Activated CD8-positive, alpha-beta T cell treated with anti-CD3 and anti-CD28 coated beads, Interleukin-2, amount 10 ng/mL, durations not matched to agents 7 days and 5 days (primary cell): Measurements from ENCODE around the gene RNF225. TPM values are rescaled to one million over a fixed set of nuclear protein-coding genes. Genes with fewer than 3 reads are reported as not detected.
"Not testable (repeated sequence)": the region's sequence is repeated elsewhere in the genome, so short reads cannot be mapped to it uniquely, and the experiment has no call there.

Source experiments
- ATAC-seq: fragments of 150-1000 bp; cut with Tn5 transposase; one replicate; pipeline ENCODE4 v1.10.0; 2021; ENCODE audit warnings: moderate library complexity
- CTCF ChIA-PET: fragments of 350-600 bp; sonication (Branson Sonifier 250); formaldehyde crosslinking; loops from one replicate; lab custom pipeline; 2021; ENCODE audit warnings: antibody characterized with exemption; lab: Charles Lee
- POLR2A ChIA-PET: fragments of 350-600 bp; sonication (Branson Sonifier 250); formaldehyde crosslinking; loops from one replicate; lab custom pipeline; 2021; ENCODE audit warnings: antibody characterized with exemption; lab: Charles Lee
- DNase-seq: peaks from one replicate; pipeline ENCODE4 v3.0.0-alpha.2; 2020
- H3K27ac Mint-ChIP-seq: one replicate; pipeline ENCODE4 v1.8.0; 2021; ENCODE audit warnings: mild to moderate bottlenecking, mixed read lengths
- H3K27me3 Mint-ChIP-seq: one replicate; pipeline ENCODE4 v1.8.0; 2021; ENCODE audit warnings: low read depth, mixed read lengths
- H3K36me3 Mint-ChIP-seq: one replicate; pipeline ENCODE4 v1.8.0; 2021; ENCODE audit warnings: low read depth, mixed read lengths
- H3K4me1 Mint-ChIP-seq: one replicate; pipeline ENCODE4 v1.8.0; 2021; ENCODE audit warnings: low read depth, mixed read lengths
- H3K4me3 Mint-ChIP-seq: one replicate; pipeline ENCODE4 v1.8.0; 2021; ENCODE audit warnings: mild to moderate bottlenecking, mixed read lengths
- H3K9me3 Mint-ChIP-seq: one replicate; pipeline ENCODE4 v1.8.0; 2022; ENCODE audit warnings: mixed read lengths; ENCODE audit not compliant: insufficient read depth
- total RNA-seq, 2 experiments: library from RNA; stranded (reverse); gene quantifications; one replicate each; pipeline ENCODE4 v1.2.3, GENCODE V29; 2021

Gene RNF225
- total RNA-seq, 2 experiments from 2014 or later: 0.84 to 0.99 TPM

DNA sequence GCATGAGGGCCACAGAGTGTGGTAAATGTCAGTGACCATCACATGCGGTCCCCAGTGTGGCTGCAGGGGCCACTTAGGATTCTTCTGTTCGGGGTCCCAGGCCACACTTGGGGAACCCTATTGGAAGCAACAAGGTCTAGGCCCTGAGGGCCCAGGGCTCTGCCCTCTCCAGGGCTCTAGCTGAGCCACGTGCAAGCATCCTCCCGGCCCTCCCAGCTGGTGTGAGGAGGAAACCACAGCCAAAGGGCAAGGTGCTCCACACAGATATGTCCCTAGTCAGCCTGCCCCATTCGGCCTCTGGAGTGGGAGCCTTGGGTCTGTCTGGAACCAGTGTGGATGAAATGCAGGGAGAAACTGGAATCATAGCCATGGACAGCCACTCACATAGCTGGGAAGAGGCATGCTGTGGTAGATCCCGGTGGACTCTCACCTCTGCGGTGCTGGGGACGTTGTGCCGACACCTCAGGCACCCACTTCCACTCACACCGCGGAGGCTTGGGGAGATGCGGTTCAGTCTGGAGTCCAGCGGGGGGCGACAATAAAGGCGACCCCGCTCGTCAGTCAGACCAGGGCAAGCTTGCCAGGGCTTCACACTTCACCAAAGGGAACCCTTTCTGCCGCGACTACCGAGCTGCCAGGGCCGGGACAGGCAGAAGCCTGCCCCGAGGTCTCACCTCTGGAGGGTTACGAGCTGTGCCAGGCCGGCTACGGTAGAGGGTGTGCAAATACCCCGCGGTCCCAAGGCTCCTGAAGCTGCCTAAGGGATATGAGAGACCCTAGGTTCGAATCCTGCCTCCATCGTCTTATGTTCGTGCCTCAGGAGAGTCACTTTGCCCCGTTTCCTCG is 28.6 kb upstream of the RNF225 start:
- Mint-ChIP-seq H3K9me3 (no peaks in the 10 kb centered on the region), H3K27ac (no peak overlapping the region), H3K4me3 (no peak overlapping the region), H3K4me1 (peaks cover 15% of the 10 kb centered on the region), H3K27me3 (no peaks in the 10 kb centered on the region), H3K36me3 (peaks cover 2% of the 10 kb centered on the region)
- POLR2A ChIA-PET: interaction anchor here (0.7 kb wide), 1 partner anchor 11 kb away, joined by 3 read pairs; no protein-coding TSS in a partner anchor
- CTCF ChIA-PET: no interaction called here
- no peak for DNase-seq
- ATAC-seq: no peak

DNA sequence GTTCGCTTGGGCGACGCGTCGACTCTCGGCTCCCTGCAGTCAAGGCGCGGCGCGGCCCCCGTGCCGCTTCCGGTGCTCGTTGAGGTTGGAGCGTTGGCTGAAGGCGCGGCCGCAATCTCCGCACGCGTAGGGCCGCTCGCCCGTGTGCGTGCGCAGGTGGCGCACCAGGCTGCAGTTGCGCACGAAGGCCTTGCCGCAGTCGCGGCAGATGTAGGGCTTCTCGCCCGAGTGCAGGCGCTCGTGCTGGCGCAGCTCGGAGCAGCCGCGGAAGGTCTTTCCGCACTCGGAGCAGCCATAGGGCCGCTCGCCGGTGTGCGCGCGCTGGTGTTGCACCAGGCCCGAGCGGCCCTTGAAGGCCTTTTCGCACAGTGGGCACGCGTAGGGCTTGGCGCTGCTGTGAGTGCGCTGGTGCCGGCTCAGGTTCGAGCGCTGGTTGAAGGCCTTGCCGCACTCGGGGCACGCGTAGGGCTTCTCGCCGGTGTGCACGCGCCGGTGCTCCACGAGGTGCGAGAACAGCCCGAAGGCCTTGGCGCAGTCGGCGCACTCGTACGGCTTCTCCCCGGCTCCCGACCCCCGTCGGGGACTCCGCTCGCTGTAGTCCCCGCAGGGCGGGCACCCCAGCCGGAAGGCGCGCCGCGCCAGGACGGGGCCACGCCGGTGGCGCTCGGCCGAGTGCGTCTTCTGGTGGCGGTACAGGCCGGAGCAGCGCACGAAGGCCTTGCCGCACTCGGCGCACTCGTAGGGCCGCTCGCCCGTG is 27.6 kb upstream of the RNF225 start:
- ChIA-PET POLR2A (no interaction called here), CTCF (no interaction called here)
- H3K27ac Mint-ChIP-seq: no peak overlapping the region
- DNase-seq: no peak
- H3K9me3 Mint-ChIP-seq: no peaks in the 10 kb centered on the region
- no peak overlapping the region for H3K4me3 Mint-ChIP-seq
- H3K36me3 Mint-ChIP-seq: no peaks in the 10 kb centered on the region
- H3K4me1 Mint-ChIP-seq: peaks cover 7% of the 10 kb centered on the region
- H3K27me3 Mint-ChIP-seq: no peaks in the 10 kb centered on the region
- ATAC-seq: no peak

DNA sequence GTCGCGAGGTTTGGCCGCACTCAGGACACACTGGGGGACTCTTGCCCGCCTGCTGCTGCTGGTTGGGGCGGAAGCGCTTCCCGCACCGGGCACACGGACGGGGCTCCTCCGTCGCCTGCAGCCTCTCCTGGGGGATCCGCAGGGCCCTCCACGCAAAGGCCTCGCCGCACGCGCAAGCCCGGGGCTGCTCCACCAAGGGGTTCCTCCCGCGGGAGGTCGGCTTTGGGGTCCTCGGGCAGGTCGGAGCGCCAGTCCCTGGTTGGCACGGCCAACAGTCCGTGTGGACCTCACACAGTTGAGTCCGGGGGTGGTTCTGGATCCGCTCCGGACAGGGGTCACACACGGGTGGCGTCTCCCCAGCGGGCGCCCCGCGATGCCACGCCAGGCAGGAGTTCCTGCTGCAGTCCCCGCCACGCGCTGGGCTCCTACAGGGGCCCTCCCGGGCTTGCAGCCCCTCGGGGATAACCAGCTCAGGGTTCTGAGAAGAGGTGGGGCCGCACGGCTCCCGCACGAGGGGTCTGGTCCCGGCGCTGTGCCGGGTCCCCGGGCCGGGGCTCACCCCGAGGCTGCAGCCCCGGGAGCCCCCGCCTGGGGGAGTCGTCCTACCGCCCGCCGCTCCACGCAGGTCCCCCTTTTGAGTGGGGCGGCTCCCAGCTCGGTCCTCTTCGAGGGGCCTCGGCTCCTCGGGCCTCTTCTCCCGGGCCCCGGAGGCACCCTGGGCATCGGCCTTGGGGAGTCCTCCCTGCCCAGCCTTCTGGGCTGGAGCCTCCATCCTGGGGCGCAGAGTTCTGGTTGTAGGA is 26.7 kb upstream of the RNF225 start:
- DNase-seq (no peak), ATAC-seq (no peak)
- ChIA-PET CTCF (no interaction called here), POLR2A (no interaction called here)
- Mint-ChIP-seq H3K9me3 (no peaks in the 10 kb centered on the region), H3K27me3 (no peaks in the 10 kb centered on the region), H3K27ac (no peak overlapping the region), H3K4me3 (no peak overlapping the region), H3K4me1 (peaks cover 4% of the 10 kb centered on the region), H3K36me3 (no peaks in the 10 kb centered on the region)

DNA sequence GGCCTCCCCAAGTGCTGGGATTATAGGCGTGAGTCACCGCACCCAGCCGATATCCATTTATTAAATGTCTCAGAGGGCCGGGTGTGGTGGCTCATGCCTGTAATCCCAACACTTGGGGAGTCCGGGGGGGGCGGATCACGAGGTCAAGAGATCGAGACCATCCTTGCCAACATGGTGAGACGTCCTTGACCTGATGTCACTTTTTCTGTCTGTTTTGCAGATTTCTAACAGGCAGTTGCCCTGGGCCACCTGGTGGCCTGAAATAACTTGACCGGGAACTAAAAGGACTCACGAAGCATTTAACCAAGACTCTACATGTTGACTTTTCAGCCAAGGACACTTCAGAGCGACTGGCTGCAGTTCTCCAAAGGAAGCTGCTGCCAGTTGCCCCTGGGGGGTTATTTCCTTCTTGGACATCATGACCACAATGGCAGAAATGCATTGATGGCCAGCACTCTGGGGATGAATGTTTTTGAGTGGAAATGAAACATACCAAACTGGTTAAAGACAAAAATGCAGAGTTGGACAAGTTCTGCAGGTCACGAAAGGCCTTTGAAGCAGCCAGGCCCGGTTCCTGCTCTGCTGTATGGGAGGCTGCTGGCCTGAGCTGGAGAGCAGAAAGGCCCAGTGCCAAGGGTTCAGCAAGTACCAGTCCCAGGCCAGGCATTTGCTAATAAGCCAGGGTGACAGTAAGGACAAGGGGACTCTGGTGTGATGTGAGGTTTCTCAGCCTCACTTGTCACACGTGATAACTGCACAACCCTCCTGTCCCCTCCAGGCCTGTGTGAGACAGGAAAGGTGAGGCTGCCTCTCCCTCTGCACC is 22.9 kb upstream of the RNF225 start:
- CTCF ChIA-PET: interaction anchor here (0.7 kb wide), 1 partner anchor 7 kb away, joined by 3 read pairs; no protein-coding TSS in a partner anchor
- Mint-ChIP-seq H3K36me3 (no peaks in the 10 kb centered on the region), H3K4me3 (no peak overlapping the region), H3K9me3 (no peaks in the 10 kb centered on the region), H3K4me1 (no peaks in the 10 kb centered on the region), H3K27ac (no peak overlapping the region), H3K27me3 (no peaks in the 10 kb centered on the region)
- POLR2A ChIA-PET: interaction anchor here (1.2 kb wide), 1 partner anchor 10 kb away, joined by 3 read pairs; the partner anchor contains the start of gene ZNF497
- DNase-seq: no peak
- no peak for ATAC-seq

DNA sequence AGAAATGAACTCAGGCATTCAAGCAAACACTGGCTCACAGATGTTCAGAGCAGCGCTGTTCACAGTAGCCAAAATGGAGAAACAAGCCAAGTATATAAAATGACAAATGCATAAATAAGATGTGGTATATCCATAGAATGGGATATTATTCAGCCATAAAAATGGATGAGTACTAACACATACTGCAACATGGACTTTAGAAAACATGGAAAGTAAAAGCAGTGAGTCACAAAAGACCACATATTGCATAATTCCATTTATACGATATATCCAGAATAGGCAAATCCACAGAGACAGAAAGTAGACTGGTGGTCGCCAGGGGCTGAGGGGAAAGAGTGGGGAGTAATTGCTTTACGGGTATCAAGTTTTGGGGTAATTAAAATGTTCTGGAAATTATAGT is 21.3 kb upstream of the RNF225 start:
- no peak for ATAC-seq
- ChIA-PET CTCF (no interaction called here), POLR2A (interaction anchor here (0.7 to 1.2 kb wide), 2 partner anchors 11 to 18 kb away, joined by 3 read pairs; partner anchors contain the start of gene ZNF497)
- Mint-ChIP-seq H3K27me3 (no peaks in the 10 kb centered on the region), H3K4me1 (no peaks in the 10 kb centered on the region), H3K27ac (no peak overlapping the region), H3K4me3 (no peak overlapping the region), H3K36me3 (no peaks in the 10 kb centered on the region), H3K9me3 (no peaks in the 10 kb centered on the region)
- no peak for DNase-seq

DNA sequence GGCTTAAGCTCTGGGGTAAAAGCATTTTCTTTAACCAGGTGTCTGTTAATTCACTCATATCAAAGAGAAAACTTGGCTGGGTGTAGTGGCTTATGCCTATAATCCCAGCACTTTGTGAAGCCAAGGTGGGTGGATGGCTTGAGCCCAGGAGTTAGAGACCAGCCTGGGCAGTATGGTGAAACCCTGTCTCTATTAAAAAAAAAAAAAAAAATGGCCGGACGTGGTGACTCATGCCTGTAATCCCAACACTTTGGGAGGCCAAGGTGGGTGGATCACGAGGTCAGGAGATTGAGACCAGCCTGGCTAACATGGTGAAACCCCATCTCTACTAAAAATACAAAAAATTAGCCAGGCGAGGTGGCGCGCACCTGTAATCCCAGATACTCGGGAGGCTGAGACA is 18.7 kb upstream of the RNF225 start:
- CTCF ChIA-PET, H3K4me3 Mint-ChIP-seq, H3K9me3 Mint-ChIP-seq, H3K27ac Mint-ChIP-seq, H3K27me3 Mint-ChIP-seq, ATAC-seq, DNase-seq, H3K36me3 Mint-ChIP-seq: not testable (repeated sequence)
- POLR2A ChIA-PET: interaction anchor here (1.3 kb wide), 1 partner anchor 15 kb away, joined by 4 read pairs; no protein-coding TSS in a partner anchor
- peaks cover 11% of the 10 kb centered on the region for H3K4me1 Mint-ChIP-seq

DNA sequence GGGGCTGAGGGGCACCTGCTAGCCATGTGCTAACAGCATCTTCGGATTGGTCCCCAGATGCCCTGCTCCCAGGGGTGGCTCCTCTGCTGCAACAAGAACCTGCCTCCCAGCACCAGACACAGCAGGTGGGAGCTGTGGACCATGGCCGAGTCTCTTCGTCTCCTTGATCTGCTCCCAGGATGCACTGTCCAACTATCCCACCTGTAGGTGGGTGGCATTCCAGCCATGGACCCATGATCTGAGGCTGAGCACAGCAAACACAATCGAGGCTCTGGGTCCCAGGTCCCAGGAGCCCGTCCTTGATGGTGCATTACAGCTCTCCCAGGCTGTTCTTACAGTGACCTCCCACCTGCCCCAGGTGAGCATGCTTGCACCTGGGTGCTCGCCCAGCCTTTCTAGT is 16.2 kb upstream of the RNF225 start:
- peak overlapping the region; percentile 82 for H3K4me3 Mint-ChIP-seq
- ChIA-PET CTCF (interaction anchor here (0.8 kb wide), 1 partner anchor 16 kb away, joined by 3 read pairs; the partner anchor contains the start of gene ZNF497), POLR2A (interaction anchor here (0.9 to 1.5 kb wide), 3 partner anchors 15 to 32 kb away, joined by 4 to 15 read pairs (median 4); partner anchors contain the start of gene ZNF497)
- no peaks in the 10 kb centered on the region for H3K9me3 Mint-ChIP-seq
- H3K27ac Mint-ChIP-seq: peak overlapping the region; percentile 94
- H3K4me1 Mint-ChIP-seq: peaks cover 28% of the 10 kb centered on the region
- H3K36me3 Mint-ChIP-seq: no peaks in the 10 kb centered on the region
- no peak for ATAC-seq
- DNase-seq: no peak
- H3K27me3 Mint-ChIP-seq: no peaks in the 10 kb centered on the region

DNA sequence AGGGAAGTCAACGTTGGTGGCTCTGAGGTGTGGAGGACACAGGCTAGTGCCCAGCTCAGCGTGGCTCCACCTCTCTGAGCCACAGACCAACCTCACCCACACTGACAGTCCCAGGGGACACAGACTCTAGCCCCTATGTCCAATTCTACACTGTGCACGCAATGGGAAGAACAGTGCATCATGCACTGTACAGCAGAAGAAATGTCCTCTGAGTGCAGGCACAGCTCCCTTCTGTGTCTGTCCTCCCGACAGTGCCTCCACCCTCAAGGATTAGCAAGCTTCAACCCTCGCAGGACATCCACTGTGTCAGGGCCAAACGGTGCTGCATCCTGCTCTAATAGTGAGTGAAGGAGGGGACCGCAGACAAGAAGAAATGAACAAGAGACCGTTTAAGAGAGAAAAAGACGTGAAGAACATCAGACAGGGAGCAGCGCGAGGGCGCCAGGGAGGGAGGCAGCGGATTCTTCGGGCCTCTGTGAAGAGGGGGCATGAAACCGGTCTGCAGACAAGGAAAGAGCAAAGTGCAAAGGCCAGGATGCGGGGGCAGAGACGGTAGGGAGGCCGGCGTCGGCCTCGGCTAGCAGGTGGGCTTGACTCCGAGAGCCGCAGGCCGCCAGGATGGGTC is 15.3 kb upstream of the RNF225 start:
- DNase-seq: no peak
- peak overlapping the region; percentile 82 for H3K4me3 Mint-ChIP-seq
- no peaks in the 10 kb centered on the region for H3K27me3 Mint-ChIP-seq
- H3K9me3 Mint-ChIP-seq: no peaks in the 10 kb centered on the region
- no peaks in the 10 kb centered on the region for H3K36me3 Mint-ChIP-seq
- peaks cover 32% of the 10 kb centered on the region for H3K4me1 Mint-ChIP-seq
- peak overlapping the region; percentile 94 for H3K27ac Mint-ChIP-seq
- POLR2A ChIA-PET: interaction anchor here (0.9 to 1.5 kb wide), 3 partner anchors 16 to 33 kb away, joined by 4 to 15 read pairs (median 4); partner anchors contain the start of gene ZNF497
- CTCF ChIA-PET: interaction anchor here (0.5 to 0.8 kb wide), 2 partner anchors 8 to 17 kb away, joined by 3 read pairs; partner anchors contain the start of gene ZNF497
- no peak for ATAC-seq

DNA sequence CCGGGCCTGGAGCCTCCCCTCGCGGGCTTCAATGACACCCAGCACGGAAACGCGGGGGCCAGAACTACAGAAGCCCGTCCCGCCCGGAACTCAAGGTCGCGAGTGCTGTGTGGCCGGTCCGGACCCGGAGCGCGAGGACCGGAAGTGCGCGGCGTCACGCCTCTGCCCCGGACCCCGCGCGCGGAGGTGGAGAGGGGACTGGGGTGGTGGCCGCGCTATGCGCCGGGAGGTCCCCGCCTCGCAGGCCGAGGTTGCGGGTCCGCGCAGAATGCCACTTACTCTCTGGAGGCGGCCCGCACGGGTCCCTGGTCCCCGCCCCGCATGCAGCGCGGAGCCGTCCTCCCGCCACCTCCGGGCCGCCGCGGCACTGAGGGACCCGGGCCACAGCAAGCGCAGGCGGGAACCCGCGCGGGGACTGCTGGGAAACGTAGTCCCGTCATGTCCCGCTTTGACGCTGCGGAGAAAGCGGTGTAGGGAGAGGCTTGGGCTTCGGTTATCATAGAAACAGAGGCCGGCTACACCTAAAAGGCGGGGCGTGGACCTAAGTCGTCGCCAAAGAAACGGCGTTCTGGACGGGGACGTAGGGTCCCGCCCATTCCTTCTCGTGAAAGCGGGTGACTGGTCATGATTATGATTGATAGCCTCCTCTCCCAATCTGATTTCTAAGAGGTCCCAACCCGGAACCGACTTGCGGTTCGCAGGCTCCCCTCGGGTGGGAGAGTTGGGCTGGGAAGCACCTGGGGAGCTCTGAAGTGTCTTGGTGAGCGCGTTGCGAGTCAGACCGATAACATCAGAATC is 14.6 kb upstream of the RNF225 start, which contains the start of gene ZNF837:
Gene ZNF837 (minus strand): TSS at position 369 of the 798 bp plus-strand sequence. CDS start 11,698 bp downstream, outside the sequence.
- ChIA-PET POLR2A (interaction anchor here (1.0 to 1.5 kb wide), 2 partner anchors 18 to 24 kb away, joined by 3 to 15 read pairs; partner anchors contain the start of gene ZNF497), CTCF (interaction anchor here (0.7 kb wide), 1 partner anchor 28 kb away, joined by 3 read pairs; the partner anchor contains the start of gene ZNF584)
- ATAC-seq: peak; percentile 90
- Mint-ChIP-seq H3K36me3 (no peaks in the 10 kb centered on the region), H3K9me3 (no peaks in the 10 kb centered on the region), H3K4me3 (peak within 1 kb of the TSS; percentile 82), H3K27me3 (no peaks in the 10 kb centered on the region), H3K27ac (peak within 1 kb of the TSS; percentile 94), H3K4me1 (peaks cover 39% of the 10 kb centered on the region)
- peak; percentile 99 for DNase-seq
